ENCODE results near the gene TSPAN8.
"Not testable (repeated sequence)": the region's sequence is repeated elsewhere in the genome, so short reads cannot be mapped to it uniquely, and the experiment has no call there.

TSPAN8 gene

GRCh38 chr12:71162832-71163763 is 5.3 kb upstream of the TSPAN8 start:
- no peak for FAIRE-seq

DNA sequence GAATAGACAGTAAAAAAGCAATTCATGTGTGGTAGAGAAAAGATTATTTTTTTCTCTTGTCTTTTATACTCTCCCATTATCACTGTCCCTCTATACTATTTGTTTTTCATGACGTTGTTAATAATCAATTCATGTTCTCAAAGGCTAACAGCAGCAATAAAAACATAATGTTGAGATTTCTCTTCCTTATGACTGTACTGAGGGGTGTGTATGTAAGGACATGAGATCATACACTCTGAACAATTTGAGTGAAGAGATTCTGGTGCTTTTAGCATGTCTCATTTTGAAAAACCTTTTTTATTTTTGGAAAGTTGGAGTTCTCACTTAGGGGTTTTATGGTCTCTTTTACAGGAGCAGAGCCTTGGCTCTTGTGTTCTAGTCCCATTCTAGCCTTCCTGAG is 3.8 kb upstream of the TSPAN8 start:
- no peak for FAIRE-seq

DNA sequence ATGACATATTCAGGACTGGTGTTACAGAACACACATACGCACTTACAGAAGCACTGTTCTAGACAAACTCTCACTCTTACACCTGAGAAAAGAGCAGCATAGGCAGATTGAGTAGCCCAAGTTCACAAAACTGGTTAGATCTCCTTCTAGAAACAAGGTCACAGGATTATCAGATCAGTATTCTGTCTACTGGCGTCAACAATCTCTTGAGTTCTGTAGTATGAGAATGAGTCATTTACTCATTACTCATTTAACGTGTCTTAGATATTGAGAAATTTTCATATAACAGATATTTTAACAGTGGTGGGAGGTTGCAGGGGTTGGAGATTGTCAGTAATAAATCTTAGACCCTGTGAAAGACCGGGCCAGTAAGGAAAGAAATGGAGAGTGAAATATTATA is 2.8 kb upstream of the TSPAN8 start:
- FAIRE-seq: no peak

- FAIRE-seq: no peak
Observed at GRCh38 chr12:71159878-71160277, 2.1 kb upstream of the TSPAN8 start.

DNA sequence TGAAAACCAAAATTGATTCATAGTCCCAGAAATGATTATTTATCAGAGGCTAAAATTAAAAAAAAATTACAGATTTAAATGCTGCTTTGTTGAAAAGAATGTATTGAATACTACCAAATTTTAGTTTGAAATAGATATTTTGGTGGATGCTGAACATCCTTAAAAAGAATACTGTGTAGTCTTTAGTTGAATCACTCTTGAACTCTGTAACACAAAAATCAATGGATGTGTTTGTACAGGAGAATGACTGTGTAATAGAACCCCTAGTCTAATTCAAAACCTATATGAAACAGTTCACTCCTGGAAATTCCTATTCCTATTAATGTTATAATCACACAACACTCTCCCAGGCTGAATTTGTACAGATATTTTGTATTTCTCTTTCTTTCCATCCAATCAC is 1.5 kb upstream of the TSPAN8 start:
- no peak for FAIRE-seq

GRCh38 chr12:71158361-71158882 is 623 bp upstream of the TSPAN8 start:
- FAIRE-seq: no peak

GRCh38 chr12:71155225-71155624 is 2.6 kb downstream of the TSPAN8 start:
- FAIRE-seq: no peak

- FAIRE-seq: no peak
Observed at GRCh38 chr12:71152851-71153250, 4.9 kb downstream of the TSPAN8 start.

GRCh38 chr12:71150041-71150440 is 7.8 kb downstream of the TSPAN8 start:
- not testable (repeated sequence) for FAIRE-seq

DNA sequence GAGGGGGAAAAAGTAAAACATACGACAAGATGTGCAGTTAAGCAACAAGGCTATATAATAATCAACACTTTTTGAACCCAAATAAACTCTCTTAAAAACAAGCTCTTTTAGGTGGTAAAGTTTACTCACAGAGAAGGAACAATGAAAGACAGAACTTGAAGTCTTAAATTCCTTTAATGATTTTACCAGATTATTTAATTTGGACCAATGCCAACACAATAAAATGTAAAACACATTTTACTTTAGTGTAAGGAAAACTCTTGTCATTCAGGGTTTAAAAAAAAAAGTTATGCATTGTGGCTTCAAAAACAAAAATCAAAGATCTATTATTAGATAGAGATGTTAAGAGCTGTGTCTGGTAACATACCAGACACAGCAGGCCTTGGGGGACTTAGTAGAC is 13.1 kb downstream of the TSPAN8 start:
- no peak for FAIRE-seq

- FAIRE-seq: no peak
Observed at GRCh38 chr12:71142956-71143355, 14.8 kb downstream of the TSPAN8 start.

- no peak for FAIRE-seq
Observed at GRCh38 chr12:71142016-71142415, 15.8 kb downstream of the TSPAN8 start.

DNA sequence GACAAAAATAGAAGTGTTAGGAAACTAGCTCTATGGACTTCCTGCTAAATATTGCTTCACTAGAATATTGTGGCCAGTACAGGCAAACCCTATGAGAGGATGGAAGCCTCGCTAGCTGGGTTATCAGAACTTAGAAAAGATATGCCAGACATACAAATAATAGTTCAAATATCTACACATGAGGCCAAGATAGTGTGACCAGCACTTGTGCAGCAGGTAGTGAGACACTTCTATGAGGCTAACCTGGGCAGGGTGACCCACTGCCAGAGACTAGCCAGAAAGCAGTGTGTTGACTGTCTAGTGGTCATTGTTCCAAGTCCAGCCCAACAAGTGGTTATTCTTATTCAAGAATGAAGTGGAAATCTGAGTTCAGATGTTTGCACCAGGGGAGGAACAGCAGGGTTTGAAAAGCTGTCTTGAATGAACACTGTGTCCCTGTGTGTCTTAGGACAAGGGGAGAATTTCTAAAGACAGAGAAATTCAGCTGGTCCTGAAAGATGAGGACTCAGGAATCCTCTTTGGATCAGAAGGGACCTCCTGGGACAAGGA is 16.3 kb downstream of the TSPAN8 start:
- FAIRE-seq: no peak

- no peak for FAIRE-seq
Observed at GRCh38 chr12:71139153-71139735, 18.6 kb downstream of the TSPAN8 start.

DNA sequence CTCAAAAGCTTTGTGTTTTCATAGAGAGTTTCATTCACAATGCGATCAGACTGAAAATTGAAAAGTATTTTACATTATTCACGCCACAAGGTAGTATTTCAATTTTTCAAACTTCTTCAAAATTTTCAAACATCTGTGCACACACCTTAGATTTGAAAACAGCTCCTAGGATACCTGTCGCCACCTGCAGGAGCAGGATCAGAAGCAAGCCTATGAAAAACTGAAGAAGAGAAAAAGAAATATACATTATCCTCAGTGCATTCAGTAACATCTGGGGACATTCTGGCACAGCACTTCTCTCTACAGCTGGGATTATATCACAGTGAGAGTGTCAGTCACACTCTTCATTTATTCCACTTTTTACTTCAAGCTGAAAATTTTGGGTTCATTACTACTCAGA is 19.8 kb downstream of the TSPAN8 start:
- no peak for FAIRE-seq

DNA sequence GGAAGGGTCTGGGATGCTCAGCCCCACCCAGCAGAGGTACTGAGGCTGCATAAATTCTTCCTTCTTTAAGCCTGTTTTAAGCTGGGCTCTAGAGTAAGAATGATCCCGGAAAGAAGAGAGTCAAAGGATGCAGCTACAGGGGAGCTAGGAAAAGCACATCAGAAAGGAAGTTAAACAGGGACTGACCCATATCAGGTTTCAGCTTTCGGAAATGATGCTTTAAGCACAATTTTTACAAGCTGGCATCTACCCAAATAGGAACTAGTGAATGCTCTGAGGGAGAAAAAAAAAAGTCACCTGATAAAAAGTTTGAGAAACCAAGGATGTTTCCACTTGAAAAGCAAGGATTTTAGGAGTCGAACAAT is 22.0 kb downstream of the TSPAN8 start:
- no peak for FAIRE-seq

GRCh38 chr12:71135077-71135811 is 22.6 kb downstream of the TSPAN8 start:
- FAIRE-seq: no peak

- no peak for FAIRE-seq
Observed at GRCh38 chr12:71134405-71134804, 23.4 kb downstream of the TSPAN8 start.

GRCh38 chr12:71130521-71131069 is 27.2 kb downstream of the TSPAN8 start:
- no peak for FAIRE-seq

GRCh38 chr12:71129364-71129763 is 28.4 kb downstream of the TSPAN8 start:
- no peak for FAIRE-seq

DNA sequence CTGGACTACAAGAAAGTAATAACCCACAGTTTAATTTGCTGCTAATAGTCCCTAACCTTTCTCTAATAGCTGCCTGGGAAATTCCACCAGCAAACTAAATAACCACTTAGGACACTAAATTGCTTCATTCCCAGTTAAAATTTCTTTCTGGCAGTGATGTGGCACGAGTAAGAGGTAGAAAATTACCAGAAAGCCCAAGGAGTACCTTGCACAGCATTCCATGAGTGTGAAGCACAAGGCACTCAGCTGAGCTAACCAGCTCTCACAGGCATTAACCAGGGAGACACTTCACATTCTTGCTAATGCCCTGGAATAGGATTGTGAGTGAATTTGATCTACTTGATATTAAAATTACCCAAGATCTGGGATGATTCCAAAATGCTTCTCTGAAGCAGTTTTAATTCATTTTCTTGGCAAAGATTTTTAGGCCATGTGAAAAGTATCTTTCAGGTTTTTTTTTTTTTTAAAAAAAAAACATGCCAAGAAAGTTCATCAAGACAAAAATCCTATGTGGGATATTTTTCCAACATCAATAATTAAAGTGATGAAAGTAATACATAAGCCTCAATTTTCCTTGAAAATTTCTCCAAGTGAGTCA is 29.5 kb downstream of the TSPAN8 start:
- FAIRE-seq: no peak

- FAIRE-seq: no peak
Observed at GRCh38 chr12:71125949-71126348, 31.9 kb downstream of the TSPAN8 start.

- no peak for FAIRE-seq
Observed at GRCh38 chr12:71125515-71125914, 32.3 kb downstream of the TSPAN8 start.
